GM18907 (cell line): ENCODE measurements around the gene ABCC2.
"Not testable (repeated sequence)": the region's sequence is repeated elsewhere in the genome, so short reads cannot be mapped to it uniquely, and the experiment has no call there.

Source experiments
- ATAC-seq: cut with Tn5 transposase; IDR thresholded peaks from one replicate; pipeline ENCODE4 v1.9.1; 2021; ENCODE audit warnings: mild to moderate bottlenecking, moderate library complexity; ENCODE audit not compliant: unreplicated experiment

The ABCC2 gene

GRCh38 chr10:99888622-99889021 is 106.2 kb downstream of the ABCC2 start:
- ATAC-seq, result no peak

- no peak for ATAC-seq
Observed at GRCh38 chr10:99894613-99895012, 112.2 kb downstream of the ABCC2 start.

DNA sequence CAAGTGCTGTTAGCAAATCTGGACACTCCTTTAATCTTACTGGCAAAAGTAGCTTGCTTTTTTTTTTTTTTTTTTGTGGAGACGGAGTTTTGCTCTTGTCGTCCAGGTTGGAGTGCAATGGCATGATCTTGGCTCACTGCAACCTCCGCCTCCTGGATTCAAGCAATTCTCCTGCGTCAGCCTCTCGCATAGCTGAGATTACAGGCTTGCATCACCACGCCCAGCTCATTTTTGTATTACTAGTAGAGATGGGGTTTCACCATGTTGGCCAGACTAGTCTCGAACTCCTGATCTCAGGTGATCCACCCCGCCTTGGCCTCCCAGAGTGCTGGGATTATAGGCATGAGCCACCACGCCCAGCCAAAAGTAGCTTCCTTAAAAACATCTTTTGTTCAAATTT is 112.6 kb downstream of the ABCC2 start:
- ATAC-seq, result not testable (repeated sequence)

DNA sequence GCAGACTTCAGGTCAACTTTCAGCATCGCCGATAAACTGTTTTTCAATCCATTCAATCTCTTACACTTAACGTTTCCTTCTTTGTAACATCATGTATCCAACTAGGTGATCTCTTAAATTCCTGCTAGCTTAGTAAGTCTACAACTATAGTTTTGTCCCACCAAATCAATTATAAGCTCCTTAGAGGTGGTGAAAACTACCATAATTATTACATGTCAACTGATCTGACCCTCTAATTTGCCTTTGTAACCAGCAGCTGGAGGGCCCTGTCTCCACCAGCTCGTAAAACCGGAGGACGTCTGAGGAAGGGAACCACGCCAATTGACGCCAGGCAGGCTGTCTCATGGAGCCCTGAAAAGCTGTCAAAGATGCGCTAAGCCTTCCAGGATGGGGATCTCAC is 113.4 kb downstream of the ABCC2 start:
- ATAC-seq, result no peak
